BJ (cell line): ENCODE results near the gene ZFYVE28. TPM values are rescaled to one million over a fixed set of nuclear protein-coding genes. Genes with fewer than 3 reads are reported as not detected.

Source experiments
- CTCF ChIA-PET: fragments of 350-600 bp; formaldehyde crosslinking; extraction: SDS; loops from one replicate; lab custom pipeline; 2021; ENCODE audit warnings: antibody characterized with exemption, inconsistent platforms; lab: Yijun Ruan, JAX
- POLR2A ChIA-PET: fragments of 300-600 bp; sonication (Branson Sonifier 250); formaldehyde crosslinking; extraction: SDS; loops from one replicate; lab custom pipeline; 2021; ENCODE audit warnings: antibody characterized with exemption; lab: Charles Lee
- DNase-seq: peaks from one replicate; pipeline ENCODE4 v3.0.0-alpha.2; 2011; ENCODE audit warnings: low read depth
- H3K27me3 ChIP-seq: 2 replicates; pipeline ENCODE4 v1.6.0; 2011; ENCODE audit warnings: low read length; ENCODE audit not compliant: control insufficient read depth, insufficient read depth
- H3K36me3 ChIP-seq: 2 replicates; pipeline ENCODE4 v1.5.1; 2011; ENCODE audit warnings: low read length; ENCODE audit not compliant: control insufficient read depth, insufficient read depth
- H3K4me3 ChIP-seq: 2 replicates; pipeline ENCODE4 v1.5.1; 2011; ENCODE audit warnings: low read depth, mild to moderate bottlenecking, control low read depth, low read length
- CTCF ChIP-seq: IDR thresholded peaks from 2 replicates; pipeline ENCODE4 v1.5.1; 2011; ENCODE audit warnings: low read depth, mild to moderate bottlenecking, control low read depth, inconsistent platforms, low read length, moderate library complexity; ENCODE audit not compliant: insufficient read depth
- polyA plus RNA-seq: library from polyadenylated mRNA; depleted of rRNA; stranded (reverse); fragments of >200 nt; gene quantifications from 2 replicates; pipeline ENCODE4 v1.2.3, GENCODE V29; 2011

The ZFYVE28 gene
- polyA plus RNA-seq, 1 experiment, result 4.4 TPM

DNA sequence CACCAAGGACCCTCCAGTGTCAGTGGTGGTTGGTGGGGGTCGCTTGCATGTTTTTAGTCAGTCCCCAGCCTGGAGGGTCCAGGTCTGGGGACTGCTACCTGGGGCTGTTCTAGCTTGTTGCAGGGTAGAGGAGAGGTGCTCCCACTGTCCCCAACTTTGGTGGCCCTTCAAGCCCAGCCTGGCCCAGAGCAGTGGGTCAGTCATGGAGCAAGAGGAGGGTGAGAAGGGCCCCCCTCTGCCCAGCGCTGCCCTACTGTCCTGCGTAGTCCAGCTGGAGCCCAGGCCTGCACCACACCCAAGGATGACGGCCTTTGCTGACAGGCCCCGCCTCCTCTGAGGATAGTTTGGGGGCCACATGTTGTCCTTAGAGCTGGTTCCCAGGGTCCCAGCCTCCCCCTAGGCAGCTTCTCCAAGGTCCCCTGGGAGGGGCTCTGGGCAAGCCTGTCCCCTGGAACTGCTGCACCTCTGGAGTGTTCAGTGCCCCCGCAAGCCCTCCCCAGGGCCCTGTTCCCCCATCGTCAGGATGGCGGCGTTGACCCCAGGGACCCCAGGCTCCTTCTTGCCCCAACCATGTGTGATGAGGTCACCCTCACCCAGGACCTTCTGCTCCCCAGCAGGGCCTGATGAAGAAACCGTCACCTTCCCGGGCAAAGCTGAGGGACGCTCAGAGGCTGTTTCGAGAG is 7.1 kb upstream of the ZFYVE28 start:
- Histone ChIP-seq H3K27me3 (peaks cover 10% of the 10 kb centered on the region), H3K36me3 (no peaks in the 10 kb centered on the region), H3K4me3 (no peak overlapping the region)
- POLR2A ChIA-PET, result no interaction called here
- no peak for DNase-seq
- CTCF ChIA-PET, result no interaction called here
- no peak for TF ChIP-seq CTCF

GRCh38 chr4:2424581-2424980 is 6.1 kb upstream of the ZFYVE28 start:
- CTCF ChIA-PET, result interaction anchor here (0.9 to 1.0 kb wide), 2 partner anchors 12 to 204 kb away, joined by 3 to 4 read pairs; no protein-coding TSS in a partner anchor
- no peaks in the 10 kb centered on the region for H3K36me3 ChIP-seq
- H3K27me3 ChIP-seq, result peaks cover 19% of the 10 kb centered on the region
- DNase-seq, result no peak
- H3K4me3 ChIP-seq, result no peak overlapping the region
- TF ChIP-seq CTCF, result no peak
- POLR2A ChIA-PET, result no interaction called here

- no peak for DNase-seq
- Histone ChIP-seq H3K4me3 (no peak overlapping the region), H3K27me3 (peaks cover 24% of the 10 kb centered on the region), H3K36me3 (no peaks in the 10 kb centered on the region)
- TF ChIP-seq CTCF, result no peak
- ChIA-PET POLR2A (no interaction called here), CTCF (interaction anchor here (1.4 kb wide), 1 partner anchor 13 kb away, joined by 4 read pairs; no protein-coding TSS in a partner anchor)
Measured at GRCh38 chr4:2423695-2424094, 5.2 kb upstream of the ZFYVE28 start.

DNA sequence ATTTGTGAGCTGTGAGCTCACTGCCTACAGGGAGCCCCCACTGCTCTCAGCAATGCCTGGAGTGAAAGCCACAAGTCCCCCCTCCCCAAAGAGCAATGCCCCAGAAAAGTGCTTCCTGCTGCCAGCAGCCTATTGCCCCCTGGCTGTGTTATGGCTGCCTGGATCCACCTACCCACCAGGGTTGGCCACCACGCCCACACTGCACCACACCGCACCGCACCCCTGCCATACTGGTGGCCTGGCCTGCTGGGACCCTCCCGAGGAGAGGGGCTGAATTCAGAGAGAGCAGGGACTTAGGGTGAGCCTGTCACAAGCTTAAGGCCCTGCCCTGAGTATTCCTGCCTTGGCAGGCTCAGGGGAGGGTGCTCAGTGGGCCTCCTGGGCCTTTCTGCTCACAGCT is 4.6 kb upstream of the ZFYVE28 start:
- Histone ChIP-seq H3K4me3 (no peak overlapping the region), H3K27me3 (peaks cover 24% of the 10 kb centered on the region), H3K36me3 (no peaks in the 10 kb centered on the region)
- no peak for DNase-seq
- CTCF ChIA-PET, result interaction anchor here (1.4 kb wide), 1 partner anchor 14 kb away, joined by 4 read pairs; no protein-coding TSS in a partner anchor
- no peak for TF ChIP-seq CTCF
- POLR2A ChIA-PET, result no interaction called here

GRCh38 chr4:2421928-2422327 is 3.5 kb upstream of the ZFYVE28 start:
- Histone ChIP-seq H3K36me3 (no peaks in the 10 kb centered on the region), H3K4me3 (no peak overlapping the region), H3K27me3 (peaks cover 26% of the 10 kb centered on the region)
- CTCF ChIA-PET, result interaction anchor here (0.6 to 1.6 kb wide), 2 partner anchors 20 to 674 kb away, joined by 3 to 4 read pairs; no protein-coding TSS in a partner anchor
- no peak for DNase-seq
- POLR2A ChIA-PET, result no interaction called here
- TF ChIP-seq CTCF, result no peak
